Epithelial cell of esophagus (primary cell): ENCODE measurements around the gene ETFB.

ENCODE experiments used
- DNase-seq: peaks from one replicate; pipeline ENCODE4 v3.0.0; 2010; ENCODE audit warnings: low read depth
- H3K4me3 ChIP-seq: 2 replicates; pipeline ENCODE4 v1.5.1; 2011; ENCODE audit warnings: mild to moderate bottlenecking, low read length, control low read depth
- TF ChIP-seq, protein P1 (sequence below): IDR thresholded peaks from 2 replicates; pipeline ENCODE4 v1.5.1; 2011; ENCODE audit warnings: low read depth, mild to moderate bottlenecking, low read length, control low read depth, inconsistent platforms; ENCODE audit not compliant: insufficient read depth; ENCODE audit errors: missing control alignments

The ETFB gene

GRCh38 chr19:51367255-51367564, 1.0 kb upstream of the ETFB start:
- TF ChIP-seq, protein P1, sequence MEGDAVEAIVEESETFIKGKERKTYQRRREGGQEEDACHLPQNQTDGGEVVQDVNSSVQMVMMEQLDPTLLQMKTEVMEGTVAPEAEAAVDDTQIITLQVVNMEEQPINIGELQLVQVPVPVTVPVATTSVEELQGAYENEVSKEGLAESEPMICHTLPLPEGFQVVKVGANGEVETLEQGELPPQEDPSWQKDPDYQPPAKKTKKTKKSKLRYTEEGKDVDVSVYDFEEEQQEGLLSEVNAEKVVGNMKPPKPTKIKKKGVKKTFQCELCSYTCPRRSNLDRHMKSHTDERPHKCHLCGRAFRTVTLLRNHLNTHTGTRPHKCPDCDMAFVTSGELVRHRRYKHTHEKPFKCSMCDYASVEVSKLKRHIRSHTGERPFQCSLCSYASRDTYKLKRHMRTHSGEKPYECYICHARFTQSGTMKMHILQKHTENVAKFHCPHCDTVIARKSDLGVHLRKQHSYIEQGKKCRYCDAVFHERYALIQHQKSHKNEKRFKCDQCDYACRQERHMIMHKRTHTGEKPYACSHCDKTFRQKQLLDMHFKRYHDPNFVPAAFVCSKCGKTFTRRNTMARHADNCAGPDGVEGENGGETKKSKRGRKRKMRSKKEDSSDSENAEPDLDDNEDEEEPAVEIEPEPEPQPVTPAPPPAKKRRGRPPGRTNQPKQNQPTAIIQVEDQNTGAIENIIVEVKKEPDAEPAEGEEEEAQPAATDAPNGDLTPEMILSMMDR, result no peak
- no peak for DNase-seq
- H3K4me3 ChIP-seq, result peak overlapping the region; percentile 78

DNA sequence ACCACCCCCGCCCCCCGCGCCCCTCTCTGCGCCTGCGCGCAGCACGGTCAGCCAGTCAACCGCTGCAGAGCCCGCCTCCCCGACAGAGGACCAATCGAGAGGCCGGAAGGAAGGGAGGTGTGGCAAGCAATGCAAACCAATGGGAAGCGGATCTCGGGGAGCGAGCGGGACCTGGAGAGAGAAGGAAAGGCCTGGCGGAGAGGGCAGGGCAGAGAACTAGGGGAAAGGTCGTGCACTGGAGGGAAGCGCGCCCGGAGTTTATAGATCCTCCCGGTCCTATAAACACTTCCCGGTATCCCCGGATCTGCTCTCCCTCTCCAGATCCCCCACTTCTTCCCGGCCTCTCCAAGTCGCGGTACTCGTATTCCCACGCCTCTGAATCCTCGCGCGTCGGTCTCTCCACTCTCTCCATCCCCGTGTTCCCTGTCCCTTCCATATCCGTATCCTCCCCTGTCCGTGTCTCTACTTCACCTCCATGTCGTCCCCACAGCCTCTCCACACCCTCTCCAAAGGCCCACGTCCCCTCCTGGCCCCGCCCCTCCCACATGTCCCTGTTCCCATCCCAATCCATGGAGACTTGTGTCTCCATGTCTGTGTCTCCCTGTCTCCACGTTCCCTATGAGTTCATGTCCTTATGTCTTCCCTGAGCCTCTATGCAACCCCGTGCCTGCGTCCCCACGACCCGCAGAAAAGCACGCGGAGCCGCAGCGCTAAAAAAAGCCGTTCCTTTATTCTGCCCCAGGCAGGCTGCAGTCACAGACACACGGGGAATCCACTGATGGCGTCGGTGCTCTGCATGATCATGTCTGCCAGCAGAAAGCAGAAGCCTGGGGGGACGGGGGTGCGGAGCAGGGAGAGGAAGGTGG, 434 bp upstream of the ETFB start:
- peak overlapping the region; percentile 78 for H3K4me3 ChIP-seq
- peak; percentile 98 for DNase-seq
- TF ChIP-seq, protein P1, result no peak

GRCh38 chr19:51365211-51365964, 800 bp downstream of the ETFB start:
- peak overlapping the region; percentile 78 for H3K4me3 ChIP-seq
- TF ChIP-seq, protein P1, result no peak
- DNase-seq, result peak; percentile 39

- TF ChIP-seq, protein P1, result no peak
- H3K4me3 ChIP-seq, result no peak overlapping the region
- peak; percentile 73 for DNase-seq
These were observed 1.7 kb downstream of the ETFB start for GRCh38 chr19:51364200-51365106.

DNA sequence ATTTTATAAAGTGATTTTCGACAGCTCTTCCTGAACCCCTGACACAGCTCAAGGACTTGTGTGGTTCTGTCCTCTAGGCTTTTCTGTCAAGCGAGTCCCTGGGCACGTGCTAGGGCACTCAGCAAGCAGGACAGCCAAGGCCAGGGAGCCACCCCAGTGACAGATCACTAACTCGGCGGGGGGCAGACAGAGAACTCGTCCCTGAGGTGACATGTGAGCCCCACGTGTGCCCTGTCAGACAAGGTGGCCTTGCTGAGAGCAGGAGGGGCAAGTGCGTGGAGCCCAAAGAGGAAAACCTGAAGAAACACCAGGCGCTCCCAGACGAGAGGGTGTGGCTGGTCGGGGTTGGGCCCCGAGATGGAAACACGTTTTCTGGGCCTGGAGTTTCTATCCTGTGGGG, 4.9 kb downstream of the ETFB start:
- TF ChIP-seq, protein P1, result no peak
- no peak overlapping the region for H3K4me3 ChIP-seq
- no peak for DNase-seq

- TF ChIP-seq, protein P1, result no peak
- peak; percentile 89 for DNase-seq
- no peak overlapping the region for H3K4me3 ChIP-seq
These were observed 6.9 kb downstream of the ETFB start for GRCh38 chr19:51359294-51359693.
